Subcutaneous adipose tissue (tissue), 4 donors: ENCODE measurements around the gene PIP5K1B. TPM values are rescaled to one million over a fixed set of nuclear protein-coding genes. Genes with fewer than 3 reads are reported as not detected.

Source experiments
- CTCF ChIP-seq: fragments of 450-650 bp; IDR thresholded peaks from one replicate; pipeline ENCODE4 v1.5.1; 2016; ENCODE audit warnings: low read depth, mild to moderate bottlenecking, control low read depth, antibody characterized with exemption, moderate library complexity
- total RNA-seq, 4 donors: library from RNA; depleted of rRNA; stranded (reverse); fragments of >200 nt; gene quantifications; one replicate each; pipeline ENCODE4 v1.1.0, GENCODE V29; 2016

The PIP5K1B gene
- total RNA-seq, 4 donors from 2014 or later: 0.88 to 4.4 (median 1.4) TPM

- TF ChIP-seq CTCF: no peak
These were observed 138.2 kb downstream of the PIP5K1B start for GRCh38 chr9:68843239-68843638.

- no peak for TF ChIP-seq CTCF
These were observed 139.1 kb downstream of the PIP5K1B start for GRCh38 chr9:68844157-68844556.

- no peak for TF ChIP-seq CTCF
These were observed 139.9 kb downstream of the PIP5K1B start for GRCh38 chr9:68844631-68845612.

GRCh38 chr9:68847765-68848164 is 142.7 kb downstream of the PIP5K1B start:
- no peak for TF ChIP-seq CTCF

- TF ChIP-seq CTCF: no peak
These were observed 146.6 kb downstream of the PIP5K1B start for GRCh38 chr9:68851657-68852056.

GRCh38 chr9:68852941-68853340 is 147.9 kb downstream of the PIP5K1B start:
- no peak for TF ChIP-seq CTCF

GRCh38 chr9:68859347-68859746 is 154.3 kb downstream of the PIP5K1B start:
- TF ChIP-seq CTCF: no peak
